Natural killer cell (primary cell): ENCODE measurements around the gene FRK. TPM values are rescaled to one million over a fixed set of nuclear protein-coding genes. Genes with fewer than 3 reads are reported as not detected.

Experiments
- ATAC-seq, 3 donors: fragments of 150-1000 bp in 2 of 3; fragments of 200-7000 bp in 1 of 3; cut with Tn5 transposase; 1 replicate in 1 of 3; 2 replicates in 2 of 3; pipeline ENCODE4 v1.10.0; 2021; ENCODE audit warnings: mild to moderate bottlenecking in 2 of 3, moderate library complexity in 2 of 3
- DNase-seq, 2 donors: peaks; one replicate each; pipeline versions ENCODE4 v3.0.0 to v3.0.0-alpha.2; 2013 to 2021; ENCODE audit warnings: mixed read lengths in 1 of 2
- H3K27ac ChIP-seq: one replicate; pipeline ENCODE4 v1.5.1; 2013; ENCODE audit warnings: mild to moderate bottlenecking, low read length
- H3K27me3 ChIP-seq: one replicate; pipeline ENCODE4 v1.6.1; 2013; ENCODE audit warnings: low read length; ENCODE audit not compliant: control insufficient read depth, insufficient read depth
- H3K36me3 ChIP-seq: one replicate; pipeline ENCODE4 v1.6.1; 2013; ENCODE audit warnings: low read length; ENCODE audit not compliant: control insufficient read depth, insufficient read depth
- H3K4me1 ChIP-seq: one replicate; pipeline ENCODE4 v1.6.1; 2013; ENCODE audit warnings: low read length; ENCODE audit not compliant: control insufficient read depth, insufficient read depth
- H3K4me3 ChIP-seq: one replicate; pipeline ENCODE4 v1.5.1; 2013; ENCODE audit warnings: low read length
- H3K9me3 ChIP-seq: one replicate; pipeline ENCODE4 v1.6.1; 2013; ENCODE audit warnings: low read length; ENCODE audit not compliant: control insufficient read depth, insufficient read depth
- H3K27ac Mint-ChIP-seq, 2 donors: one replicate each; pipeline ENCODE4 v1.8.0; 2022; ENCODE audit warnings: mild to moderate bottlenecking in 2 of 2, mixed read lengths in 2 of 2, moderate library complexity in 1 of 2
- H3K27me3 Mint-ChIP-seq, 2 donors: one replicate each; pipeline ENCODE4 v1.8.0; 2022; ENCODE audit warnings: low read depth in 2 of 2, mixed read lengths in 2 of 2
- H3K36me3 Mint-ChIP-seq: one replicate; pipeline ENCODE4 v1.8.0; 2022; ENCODE audit warnings: mixed read lengths
- H3K4me1 Mint-ChIP-seq, 2 donors: one replicate each; pipeline ENCODE4 v1.8.0; 2022; ENCODE audit warnings: mixed read lengths in 2 of 2
- H3K4me3 Mint-ChIP-seq: one replicate; pipeline ENCODE4 v1.8.0; 2022; ENCODE audit warnings: mild to moderate bottlenecking, moderate library complexity, mixed read lengths
- H3K9me3 Mint-ChIP-seq, 2 donors: one replicate each; pipeline ENCODE4 v1.8.0; 2022; ENCODE audit warnings: mixed read lengths in 2 of 2
- WGBS: methylation state at CpG from one replicate; pipeline ENCODE4 v1.1.7; 2013; ENCODE audit warnings: missing lambda C conversion rate; ENCODE audit not compliant: insufficient coverage; 5-methylcytosine and 5-hydroxymethylcytosine counted together
- intact Hi-C: fragments of 100-400 bp; cut with micrococcal nuclease; formaldehyde crosslinking; loops from one replicate; pipeline ENCODE4 v1.14.2; 2022
- total RNA-seq, 4 donors: library from RNA; stranded (reverse); fragments of 120-200 nt in 1 of 4; gene quantifications; one replicate each; pipeline versions ENCODE4 v1.2.3 to v1.2.4, GENCODE V29; 2013 to 2022
- TF ChIP-seq, protein P1 (sequence below): fragments of 200-600 bp; IDR thresholded peaks from one replicate; pipeline ENCODE4 v1.8.0; 2022; ENCODE audit warnings: antibody characterized with exemption

Gene FRK
- total RNA-seq, 3 donors from 2014 or later (not counting 1 experiment from before 2014, with no cell fraction given) = not detected

DNA sequence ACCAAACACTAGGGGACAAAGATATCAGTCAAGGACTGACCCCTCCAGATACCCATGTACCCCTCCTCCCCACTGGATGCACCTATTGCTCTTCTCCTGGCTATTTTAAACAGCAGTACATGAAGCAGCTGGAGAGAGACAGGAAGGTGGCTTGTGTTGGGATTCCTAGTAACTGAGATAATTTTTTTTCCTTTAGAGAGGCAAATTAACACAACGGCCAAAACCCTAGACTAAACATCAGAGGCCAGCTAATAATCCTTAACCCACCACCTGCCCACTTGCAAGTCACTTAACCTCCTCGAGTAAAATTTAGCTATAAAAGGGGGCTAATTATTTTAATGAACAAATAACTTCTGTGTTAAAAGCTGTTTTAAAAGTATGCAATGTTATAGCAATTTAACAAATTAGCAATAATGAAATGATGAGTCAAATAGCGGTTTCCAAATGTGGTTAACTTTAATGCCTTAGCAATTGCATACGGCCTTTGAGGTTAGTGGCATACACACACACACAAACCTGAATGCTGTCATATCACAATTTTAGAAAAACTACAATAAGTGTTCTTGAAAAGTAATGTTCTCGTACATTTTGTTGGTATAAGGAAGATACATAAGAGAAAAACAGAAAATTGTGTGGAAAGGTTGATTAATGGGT, 151.7 kb downstream of the FRK start:
- Histone ChIP-seq H3K36me3 (no peaks in the 10 kb centered on the region), H3K9me3 (no peaks in the 10 kb centered on the region), H3K27me3 (no peaks in the 10 kb centered on the region), H3K4me3 (no peak overlapping the region), H3K27ac (no peak overlapping the region), H3K4me1 (no peaks in the 10 kb centered on the region)
- TF ChIP-seq, protein P1, sequence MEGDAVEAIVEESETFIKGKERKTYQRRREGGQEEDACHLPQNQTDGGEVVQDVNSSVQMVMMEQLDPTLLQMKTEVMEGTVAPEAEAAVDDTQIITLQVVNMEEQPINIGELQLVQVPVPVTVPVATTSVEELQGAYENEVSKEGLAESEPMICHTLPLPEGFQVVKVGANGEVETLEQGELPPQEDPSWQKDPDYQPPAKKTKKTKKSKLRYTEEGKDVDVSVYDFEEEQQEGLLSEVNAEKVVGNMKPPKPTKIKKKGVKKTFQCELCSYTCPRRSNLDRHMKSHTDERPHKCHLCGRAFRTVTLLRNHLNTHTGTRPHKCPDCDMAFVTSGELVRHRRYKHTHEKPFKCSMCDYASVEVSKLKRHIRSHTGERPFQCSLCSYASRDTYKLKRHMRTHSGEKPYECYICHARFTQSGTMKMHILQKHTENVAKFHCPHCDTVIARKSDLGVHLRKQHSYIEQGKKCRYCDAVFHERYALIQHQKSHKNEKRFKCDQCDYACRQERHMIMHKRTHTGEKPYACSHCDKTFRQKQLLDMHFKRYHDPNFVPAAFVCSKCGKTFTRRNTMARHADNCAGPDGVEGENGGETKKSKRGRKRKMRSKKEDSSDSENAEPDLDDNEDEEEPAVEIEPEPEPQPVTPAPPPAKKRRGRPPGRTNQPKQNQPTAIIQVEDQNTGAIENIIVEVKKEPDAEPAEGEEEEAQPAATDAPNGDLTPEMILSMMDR = no peak
- no peaks in the 10 kb centered on the region for H3K36me3 Mint-ChIP-seq
- DNase-seq = no peak
- no peak overlapping the region for H3K27ac Mint-ChIP-seq
- H3K27me3 Mint-ChIP-seq = no peaks in the 10 kb centered on the region
- H3K4me1 Mint-ChIP-seq = no peaks in the 10 kb centered on the region
- intact Hi-C loops = no loop called here
- no peak for ATAC-seq
- H3K4me3 Mint-ChIP-seq = no peak overlapping the region
- H3K9me3 Mint-ChIP-seq = peaks cover 3 to 9% of the 10 kb centered on the region in 2 donors
- 67% methylated on average over 2 of the region's 5 CpGs for WGBS

DNA sequence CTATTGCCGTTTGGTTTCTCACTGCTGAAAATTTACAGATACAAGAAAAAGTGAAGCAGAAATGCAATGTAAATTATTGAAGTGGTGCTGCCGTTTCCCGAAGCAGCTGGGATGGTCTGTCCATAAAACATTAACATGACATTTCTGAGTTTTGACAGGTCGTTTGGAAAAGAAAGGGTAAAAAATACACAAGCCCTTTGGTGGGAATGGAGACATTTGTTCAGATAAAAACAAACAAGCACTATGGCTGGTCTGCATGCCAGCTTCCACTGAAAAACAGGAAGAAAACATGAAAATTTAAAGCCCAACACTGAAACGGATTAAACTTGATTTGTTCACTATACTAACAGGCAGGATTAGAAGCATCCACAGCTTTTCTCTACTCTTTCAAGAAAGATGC, 155.2 kb downstream of the FRK start:
- Histone ChIP-seq H3K4me3 (no peak overlapping the region), H3K4me1 (no peaks in the 10 kb centered on the region), H3K36me3 (no peaks in the 10 kb centered on the region), H3K27ac (no peak overlapping the region), H3K9me3 (no peaks in the 10 kb centered on the region), H3K27me3 (no peaks in the 10 kb centered on the region)
- intact Hi-C loops = no loop called here
- no peak for DNase-seq
- ATAC-seq = no peak
- Mint-ChIP-seq H3K4me3 (no peak overlapping the region), H3K4me1 (no peaks in the 10 kb centered on the region), H3K27me3 (no peaks in the 10 kb centered on the region), H3K36me3 (no peaks in the 10 kb centered on the region), H3K9me3 (peaks cover 3 to 4% of the 10 kb centered on the region in 2 donors), H3K27ac (no peak overlapping the region)
- 61% methylated on average over 5 of the region's 5 CpGs for WGBS
- TF ChIP-seq, protein P1 = no peak

DNA sequence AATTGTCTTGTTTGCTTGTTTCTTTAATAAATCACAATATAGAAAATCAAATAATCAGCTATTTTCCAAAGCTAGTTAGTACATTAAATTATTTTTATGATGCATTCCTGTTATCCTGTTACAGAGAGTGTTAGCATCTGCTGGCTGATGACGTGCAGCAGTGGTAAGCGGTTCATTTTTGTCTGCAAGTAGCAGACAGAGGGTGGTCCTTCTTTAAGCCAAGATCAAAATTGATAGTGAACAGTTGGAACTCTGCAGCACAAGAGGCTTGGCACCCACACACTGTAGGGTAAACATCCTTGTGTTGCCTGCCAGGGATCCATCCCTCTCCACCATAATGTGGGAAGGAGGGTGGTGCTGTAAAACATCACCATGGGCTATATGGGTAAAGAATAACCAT, 158.3 kb downstream of the FRK start:
- no peaks in the 10 kb centered on the region for H3K36me3 Mint-ChIP-seq
- H3K9me3 Mint-ChIP-seq = peaks cover 0 to 3% of the 10 kb centered on the region in 2 donors
- 100% methylated on average over 2 of the region's 2 CpGs for WGBS
- intact Hi-C loops = no loop called here
- Histone ChIP-seq H3K9me3 (no peaks in the 10 kb centered on the region), H3K4me3 (no peak overlapping the region), H3K4me1 (no peaks in the 10 kb centered on the region), H3K36me3 (no peaks in the 10 kb centered on the region), H3K27me3 (peaks cover 2% of the 10 kb centered on the region), H3K27ac (no peak overlapping the region)
- TF ChIP-seq, protein P1 = no peak
- no peak overlapping the region for H3K4me3 Mint-ChIP-seq
- no peaks in the 10 kb centered on the region for H3K27me3 Mint-ChIP-seq
- no peaks in the 10 kb centered on the region for H3K4me1 Mint-ChIP-seq
- no peak overlapping the region for H3K27ac Mint-ChIP-seq
- no peak for ATAC-seq
- DNase-seq = no peak

DNA sequence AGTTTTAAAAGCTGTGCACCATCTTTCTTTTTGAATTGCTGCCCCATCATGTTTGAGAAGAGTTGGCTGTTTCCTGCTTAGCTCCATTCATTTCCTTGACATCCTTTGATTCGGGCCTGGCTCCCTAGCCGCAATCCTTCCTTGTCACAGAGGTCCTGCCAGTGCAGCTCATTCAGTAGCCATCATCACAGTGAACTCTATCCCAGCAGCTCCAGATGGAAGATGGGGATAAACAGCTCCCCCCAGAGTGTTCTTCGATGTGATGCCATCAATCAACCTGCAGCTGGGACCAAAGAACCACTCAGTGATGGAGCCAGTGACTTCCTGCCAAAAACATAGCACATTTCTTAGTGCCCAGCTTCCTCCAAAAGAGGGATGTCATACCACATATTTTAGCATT, 158.8 kb downstream of the FRK start:
- Mint-ChIP-seq H3K4me3 (no peak overlapping the region), H3K36me3 (no peaks in the 10 kb centered on the region), H3K27me3 (no peaks in the 10 kb centered on the region), H3K4me1 (no peaks in the 10 kb centered on the region), H3K9me3 (no peaks in the 10 kb centered on the region), H3K27ac (no peak overlapping the region)
- 66% methylated on average over 3 of the region's 3 CpGs for WGBS
- Histone ChIP-seq H3K27me3 (peaks cover 2% of the 10 kb centered on the region), H3K4me3 (no peak overlapping the region), H3K4me1 (no peaks in the 10 kb centered on the region), H3K27ac (no peak overlapping the region), H3K9me3 (no peaks in the 10 kb centered on the region), H3K36me3 (no peaks in the 10 kb centered on the region)
- TF ChIP-seq, protein P1 = no peak
- DNase-seq (no peak), ATAC-seq (no peak)
- intact Hi-C loops = no loop called here
